ENCODE data around the gene CENPW. TPM values are rescaled to one million over a fixed set of nuclear protein-coding genes. Genes with fewer than 3 reads are reported as not detected.

The CENPW gene
- polyA plus RNA-seq, 1 experiment: 6.5 TPM

GRCh38 chr6:126351960-126352359, 12.0 kb downstream of the CENPW start:
- Histone ChIP-seq H3K4me3 (ENCODE audit: low read depth, low read length) (no peak overlapping the region), H3K27me3 (ENCODE audit: control insufficient read depth, insufficient read depth, low read length) (no peaks in the 10 kb centered on the region), H3K36me3 (ENCODE audit: control insufficient read depth, insufficient read depth, low read length) (no peaks in the 10 kb centered on the region)
- ChIA-PET CTCF (interaction anchor here (0.8 to 1.6 kb wide), 2 partner anchors 10 to 12 kb away, joined by 3 to 13 read pairs; partner anchors contain the start of gene CENPW), POLR2A (no interaction called here)
- no peak for TF ChIP-seq CTCF (IDR thresholded peaks at IDR 0.05; ENCODE audit: insufficient read depth, low read depth, low read length)
- no peak for DNase-seq (ENCODE audit: low read depth)

GRCh38 chr6:126352514-126352913, 12.6 kb downstream of the CENPW start:
- H3K36me3 ChIP-seq (ENCODE audit: control insufficient read depth, insufficient read depth, low read length): no peaks in the 10 kb centered on the region
- H3K27me3 ChIP-seq (ENCODE audit: control insufficient read depth, insufficient read depth, low read length): no peaks in the 10 kb centered on the region
- ChIA-PET CTCF (interaction anchor here (1.6 kb wide), 1 partner anchor 9 kb away, joined by 13 read pairs; no protein-coding TSS in a partner anchor), POLR2A (no interaction called here)
- no peak for TF ChIP-seq CTCF (IDR thresholded peaks at IDR 0.05; ENCODE audit: insufficient read depth, low read depth, low read length)
- DNase-seq (ENCODE audit: low read depth): no peak
- no peak overlapping the region for H3K4me3 ChIP-seq (ENCODE audit: low read depth, low read length)

GRCh38 chr6:126356526-126356925, 16.6 kb downstream of the CENPW start:
- H3K4me3 ChIP-seq (ENCODE audit: low read depth, low read length): no peak overlapping the region
- ChIA-PET POLR2A (no interaction called here), CTCF (no interaction called here)
- no peaks in the 10 kb centered on the region for H3K36me3 ChIP-seq (ENCODE audit: control insufficient read depth, insufficient read depth, low read length)
- H3K27me3 ChIP-seq (ENCODE audit: control insufficient read depth, insufficient read depth, low read length): no peaks in the 10 kb centered on the region
- TF ChIP-seq CTCF (IDR thresholded peaks at IDR 0.05; ENCODE audit: insufficient read depth, low read depth, low read length): no peak
- DNase-seq (ENCODE audit: low read depth): no peak

GRCh38 chr6:126359936-126360537, 20.1 kb downstream of the CENPW start:
- H3K36me3 ChIP-seq (ENCODE audit: control insufficient read depth, insufficient read depth, low read length): no peaks in the 10 kb centered on the region
- POLR2A ChIA-PET: no interaction called here
- no peaks in the 10 kb centered on the region for H3K27me3 ChIP-seq (ENCODE audit: control insufficient read depth, insufficient read depth, low read length)
- CTCF ChIA-PET: interaction anchor here (1.1 to 3.0 kb wide), 6 partner anchors 8 to 831 kb away, joined by 3 to 13 read pairs (median 4); no protein-coding TSS in a partner anchor
- no peak for DNase-seq (ENCODE audit: low read depth)
- H3K4me3 ChIP-seq (ENCODE audit: low read depth, low read length): no peak overlapping the region
- TF ChIP-seq CTCF (IDR thresholded peaks at IDR 0.05; ENCODE audit: insufficient read depth, low read depth, low read length): no peak

GRCh38 chr6:126361832-126362440, 22.0 kb downstream of the CENPW start:
- no peak for TF ChIP-seq CTCF (IDR thresholded peaks at IDR 0.05; ENCODE audit: insufficient read depth, low read depth, low read length)
- CTCF ChIA-PET: interaction anchor here (0.6 to 3.0 kb wide), 6 partner anchors 10 to 902 kb away, joined by 3 to 13 read pairs (median 4); no protein-coding TSS in a partner anchor
- H3K36me3 ChIP-seq (ENCODE audit: control insufficient read depth, insufficient read depth, low read length): no peaks in the 10 kb centered on the region
- POLR2A ChIA-PET: no interaction called here
- no peak overlapping the region for H3K4me3 ChIP-seq (ENCODE audit: low read depth, low read length)
- no peaks in the 10 kb centered on the region for H3K27me3 ChIP-seq (ENCODE audit: control insufficient read depth, insufficient read depth, low read length)
- no peak for DNase-seq (ENCODE audit: low read depth)

Measured in BJ (cell line).